WTC11 (cell line): Measurements from ENCODE around the gene NEDD4L. TPM values are rescaled to one million over a fixed set of nuclear protein-coding genes. Genes with fewer than 3 reads are reported as not detected.

Experiments used
- ATAC-seq: fragments of 200-7000 bp; cut with Tn5 transposase; 2 replicates; pipeline ENCODE4 v1.10.0; 2021; ENCODE audit warnings: mild to moderate bottlenecking, moderate library complexity
- CTCF ChIA-PET: fragments of 300-600 bp; sonication (Branson Sonifier 250); formaldehyde crosslinking; loops from one replicate; lab custom pipeline; 2021; ENCODE audit warnings: antibody characterized with exemption; lab: Charles Lee
- POLR2A ChIA-PET: fragments of 350-600 bp; sonication (Branson Sonifier 250); formaldehyde crosslinking; loops from one replicate; lab custom pipeline; 2021; ENCODE audit warnings: antibody characterized with exemption; lab: Charles Lee
- DNase-seq: peaks from one replicate; pipeline ENCODE4 v3.0.0; 2021; ENCODE audit warnings: low spot score
- H3K27ac Mint-ChIP-seq: 2 replicates; pipeline ENCODE4 v1.8.0; 2021; ENCODE audit warnings: mixed read lengths
- H3K27me3 Mint-ChIP-seq: 2 replicates; pipeline ENCODE4 v1.8.0; 2021; ENCODE audit warnings: low read depth, mild to moderate bottlenecking, moderate library complexity, mixed read lengths
- H3K36me3 Mint-ChIP-seq: 2 replicates; pipeline ENCODE4 v1.8.0; 2021; ENCODE audit warnings: mixed read lengths
- H3K4me1 Mint-ChIP-seq: 2 replicates; pipeline ENCODE4 v1.8.0; 2022; ENCODE audit warnings: mixed read lengths
- H3K4me3 Mint-ChIP-seq: 2 replicates; pipeline ENCODE4 v1.8.0; 2021; ENCODE audit warnings: mild to moderate bottlenecking, moderate library complexity, mixed read lengths
- H3K9me3 Mint-ChIP-seq: 2 replicates; pipeline ENCODE4 v1.8.0; 2021; ENCODE audit warnings: mixed read lengths
- ATF1 ChIP-seq: sonication (generic); formaldehyde crosslinking; IDR thresholded peaks from 2 replicates; pipeline ENCODE4 v1.8.1; 2023; ENCODE audit warnings: mild to moderate bottlenecking, moderate library complexity, missing genetic modification reagents
- CREB1 ChIP-seq: sonication (generic); formaldehyde crosslinking; IDR thresholded peaks from 2 replicates; pipeline ENCODE4 v1.8.0; 2023; ENCODE audit warnings: mild to moderate bottlenecking, missing genetic modification reagents
- ELF4 ChIP-seq: sonication (generic); formaldehyde crosslinking; IDR thresholded peaks from 2 replicates; pipeline ENCODE4 v1.8.1; 2022; ENCODE audit warnings: low read depth, mild to moderate bottlenecking, moderate library complexity, missing genetic modification reagents
- GTF2I ChIP-seq: fragments of 250-450 bp; sonication (Bioruptor Pico); conservative IDR thresholded peaks from 2 replicates; pipeline ENCODE4 v1.4.0; 2021; ENCODE audit warnings: mild to moderate bottlenecking
- JUN ChIP-seq: sonication (generic); formaldehyde crosslinking; IDR thresholded peaks from 2 replicates; pipeline ENCODE4 v1.8.0; 2023; ENCODE audit warnings: mild to moderate bottlenecking, missing genetic modification reagents
- NR3C1 ChIP-seq: sonication (generic); formaldehyde crosslinking; conservative IDR thresholded peaks from 2 replicates; pipeline ENCODE4 v1.8.1; 2023; ENCODE audit warnings: low read depth, mild to moderate bottlenecking, missing genetic modification reagents
- OVOL2 ChIP-seq: fragments of 250-450 bp; sonication (Bioruptor Pico); IDR thresholded peaks from 2 replicates; pipeline ENCODE4 v1.9.0; 2021; ENCODE audit warnings: mild to moderate bottlenecking, borderline replicate concordance
- PRRX2 ChIP-seq: fragments of 250-450 bp; sonication (Bioruptor Pico); IDR thresholded peaks from 2 replicates; pipeline ENCODE4 v1.8.0; 2021; ENCODE audit warnings: mild to moderate bottlenecking
- RELA ChIP-seq: sonication (generic); formaldehyde crosslinking; IDR thresholded peaks from 2 replicates; pipeline ENCODE4 v1.8.1; 2022; ENCODE audit warnings: missing genetic modification reagents, mild to moderate bottlenecking, borderline replicate concordance
- SMAD4 ChIP-seq: sonication (generic); formaldehyde crosslinking; IDR thresholded peaks from 2 replicates; pipeline ENCODE4 v1.8.0; 2022; ENCODE audit warnings: mild to moderate bottlenecking, missing genetic modification reagents
- TEAD4 ChIP-seq: sonication (generic); formaldehyde crosslinking; IDR thresholded peaks from 2 replicates; pipeline ENCODE4 v1.8.0; 2022; ENCODE audit warnings: mild to moderate bottlenecking, missing genetic modification reagents
- ZNF121 ChIP-seq: sonication (generic); formaldehyde crosslinking; IDR thresholded peaks from 2 replicates; pipeline ENCODE4 v1.8.0; 2023; ENCODE audit warnings: missing genetic modification reagents
- ZNF219 ChIP-seq: sonication (generic); formaldehyde crosslinking; IDR thresholded peaks from 2 replicates; pipeline ENCODE4 v1.8.0; 2023; ENCODE audit warnings: missing genetic modification reagents, mild to moderate bottlenecking, borderline replicate concordance
- ZNF317 ChIP-seq: sonication (generic); formaldehyde crosslinking; IDR thresholded peaks from 2 replicates; pipeline ENCODE4 v1.8.1; 2023; ENCODE audit warnings: low read depth, mild to moderate bottlenecking, moderate library complexity, missing genetic modification reagents, borderline replicate concordance
- ZNF396 ChIP-seq: fragments of 250-450 bp; sonication (Bioruptor Pico); IDR thresholded peaks from 2 replicates; pipeline ENCODE4 v1.8.0; 2021; ENCODE audit warnings: mild to moderate bottlenecking, moderate library complexity, borderline replicate concordance
- ZNF423 ChIP-seq: fragments of 250-450 bp; sonication (Bioruptor Pico); IDR thresholded peaks from 2 replicates; pipeline ENCODE4 v2.1.2; 2022; ENCODE audit warnings: mild to moderate bottlenecking, moderate library complexity
- ZNF671 ChIP-seq: fragments of 250-450 bp; sonication (Bioruptor Pico); IDR thresholded peaks from 2 replicates; pipeline ENCODE4 v1.8.0; 2021; ENCODE audit warnings: mild to moderate bottlenecking
- total RNA-seq: library from RNA; stranded (reverse); gene quantifications from 3 replicates; pipeline ENCODE4 v1.2.3, GENCODE V29; 2021
- TF ChIP-seq, protein P1 (sequence below): fragments of 250-450 bp; sonication (Bioruptor Pico); IDR thresholded peaks from 2 replicates; pipeline ENCODE4 v1.9.0; 2021; ENCODE audit warnings: mild to moderate bottlenecking
- TF ChIP-seq, protein P2 (sequence below): fragments of 250-450 bp; sonication (Bioruptor Pico); IDR thresholded peaks from 2 replicates; pipeline ENCODE4 v1.9.0; 2021; ENCODE audit warnings: mild to moderate bottlenecking, borderline replicate concordance
- TF ChIP-seq, protein P3 (sequence below): sonication (generic); formaldehyde crosslinking; IDR thresholded peaks from 2 replicates; pipeline ENCODE4 v1.8.1; 2022; ENCODE audit warnings: low read depth, mild to moderate bottlenecking, moderate library complexity, missing genetic modification reagents, borderline replicate concordance
- TF ChIP-seq, protein P4 (sequence below): sonication (generic); formaldehyde crosslinking; IDR thresholded peaks from 2 replicates; pipeline ENCODE4 v1.8.0; 2022; ENCODE audit warnings: mild to moderate bottlenecking, missing genetic modification reagents
- TF ChIP-seq, protein P5 (sequence below): sonication (generic); formaldehyde crosslinking; conservative IDR thresholded peaks from 2 replicates; pipeline ENCODE4 v1.8.1; 2022; ENCODE audit warnings: mild to moderate bottlenecking, missing genetic modification reagents
- TF ChIP-seq, protein P6 (sequence below): sonication (generic); formaldehyde crosslinking; IDR thresholded peaks from 2 replicates; pipeline ENCODE4 v1.8.0; 2022; ENCODE audit warnings: mild to moderate bottlenecking, missing genetic modification reagents

NEDD4L gene
- total RNA-seq, 1 experiment from 2014 or later: 88.0 TPM

DNA sequence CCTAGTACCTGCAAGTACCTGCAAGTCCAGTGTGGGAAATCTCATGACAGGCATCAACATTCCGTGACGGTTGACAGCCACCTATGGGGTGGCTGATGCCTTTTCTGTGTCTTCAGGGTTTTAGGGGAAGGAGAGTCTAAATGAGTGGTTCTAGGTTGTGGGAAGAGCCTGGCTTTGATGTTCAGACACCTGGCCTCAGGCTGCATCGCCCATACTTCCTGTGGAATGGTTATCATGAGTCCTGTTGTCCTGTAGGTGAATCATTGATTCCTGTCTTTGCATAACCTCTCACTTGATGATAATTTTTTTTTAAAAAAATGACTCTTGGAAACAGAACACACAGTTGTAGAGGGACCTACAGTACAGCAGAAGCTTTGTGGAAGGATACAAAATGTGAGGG, 108.9 kb downstream of the NEDD4L start:
- TF ChIP-seq ZNF671 (CRISPR knock-in tag) (no peak), CREB1 (CRISPR knock-in tag) (no peak)
- TF ChIP-seq, protein P1, sequence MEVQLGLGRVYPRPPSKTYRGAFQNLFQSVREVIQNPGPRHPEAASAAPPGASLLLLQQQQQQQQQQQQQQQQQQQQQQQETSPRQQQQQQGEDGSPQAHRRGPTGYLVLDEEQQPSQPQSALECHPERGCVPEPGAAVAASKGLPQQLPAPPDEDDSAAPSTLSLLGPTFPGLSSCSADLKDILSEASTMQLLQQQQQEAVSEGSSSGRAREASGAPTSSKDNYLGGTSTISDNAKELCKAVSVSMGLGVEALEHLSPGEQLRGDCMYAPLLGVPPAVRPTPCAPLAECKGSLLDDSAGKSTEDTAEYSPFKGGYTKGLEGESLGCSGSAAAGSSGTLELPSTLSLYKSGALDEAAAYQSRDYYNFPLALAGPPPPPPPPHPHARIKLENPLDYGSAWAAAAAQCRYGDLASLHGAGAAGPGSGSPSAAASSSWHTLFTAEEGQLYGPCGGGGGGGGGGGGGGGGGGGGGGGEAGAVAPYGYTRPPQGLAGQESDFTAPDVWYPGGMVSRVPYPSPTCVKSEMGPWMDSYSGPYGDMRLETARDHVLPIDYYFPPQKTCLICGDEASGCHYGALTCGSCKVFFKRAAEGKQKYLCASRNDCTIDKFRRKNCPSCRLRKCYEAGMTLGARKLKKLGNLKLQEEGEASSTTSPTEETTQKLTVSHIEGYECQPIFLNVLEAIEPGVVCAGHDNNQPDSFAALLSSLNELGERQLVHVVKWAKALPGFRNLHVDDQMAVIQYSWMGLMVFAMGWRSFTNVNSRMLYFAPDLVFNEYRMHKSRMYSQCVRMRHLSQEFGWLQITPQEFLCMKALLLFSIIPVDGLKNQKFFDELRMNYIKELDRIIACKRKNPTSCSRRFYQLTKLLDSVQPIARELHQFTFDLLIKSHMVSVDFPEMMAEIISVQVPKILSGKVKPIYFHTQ (CRISPR knock-in tag): no peak
- no peak for DNase-seq
- no peak for ATAC-seq

DNA sequence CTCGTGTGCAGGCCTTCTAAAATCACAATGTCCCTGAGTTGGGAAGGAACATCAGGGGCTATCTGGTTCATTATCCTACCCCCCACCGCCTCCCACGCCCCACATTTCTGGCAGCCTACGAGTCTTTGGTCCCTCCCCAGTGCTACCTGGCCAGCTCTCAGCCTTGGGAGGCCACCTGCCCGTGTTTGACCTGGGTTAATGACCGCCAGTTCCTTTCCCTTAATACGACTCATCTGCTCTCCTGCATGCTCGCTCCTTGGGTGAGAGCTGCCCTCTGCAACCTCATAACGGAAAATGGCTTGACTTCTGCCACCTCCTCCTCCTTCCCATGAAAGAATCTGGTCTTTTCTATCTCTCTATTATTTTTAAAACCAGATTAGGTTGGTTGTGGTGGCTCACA, 112.5 kb downstream of the NEDD4L start:
- Mint-ChIP-seq H3K36me3 (no peaks in the 10 kb centered on the region), H3K27me3 (no peaks in the 10 kb centered on the region), H3K9me3 (no peaks in the 10 kb centered on the region), H3K4me3 (no peak overlapping the region), H3K4me1 (peaks cover 21% of the 10 kb centered on the region), H3K27ac (no peak overlapping the region)
- POLR2A ChIA-PET: no interaction called here
- TF ChIP-seq GTF2I (CRISPR knock-in tag) (no peak), OVOL2 (CRISPR knock-in tag) (no peak), ZNF121 (CRISPR knock-in tag) (no peak), PRRX2 (CRISPR knock-in tag) (no peak), ATF1 (CRISPR knock-in tag) (no peak), JUN (CRISPR knock-in tag) (no peak), ZNF219 (CRISPR knock-in tag) (no peak), ZNF423 (CRISPR knock-in tag) (no peak), ELF4 (no peak), NR3C1 (no peak), SMAD4 (no peak), RELA (CRISPR knock-in tag) (no peak), TEAD4 (CRISPR knock-in tag) (no peak), ZNF317 (CRISPR knock-in tag) (no peak), ZNF396 (CRISPR knock-in tag) (no peak)
- TF ChIP-seq, protein P2, sequence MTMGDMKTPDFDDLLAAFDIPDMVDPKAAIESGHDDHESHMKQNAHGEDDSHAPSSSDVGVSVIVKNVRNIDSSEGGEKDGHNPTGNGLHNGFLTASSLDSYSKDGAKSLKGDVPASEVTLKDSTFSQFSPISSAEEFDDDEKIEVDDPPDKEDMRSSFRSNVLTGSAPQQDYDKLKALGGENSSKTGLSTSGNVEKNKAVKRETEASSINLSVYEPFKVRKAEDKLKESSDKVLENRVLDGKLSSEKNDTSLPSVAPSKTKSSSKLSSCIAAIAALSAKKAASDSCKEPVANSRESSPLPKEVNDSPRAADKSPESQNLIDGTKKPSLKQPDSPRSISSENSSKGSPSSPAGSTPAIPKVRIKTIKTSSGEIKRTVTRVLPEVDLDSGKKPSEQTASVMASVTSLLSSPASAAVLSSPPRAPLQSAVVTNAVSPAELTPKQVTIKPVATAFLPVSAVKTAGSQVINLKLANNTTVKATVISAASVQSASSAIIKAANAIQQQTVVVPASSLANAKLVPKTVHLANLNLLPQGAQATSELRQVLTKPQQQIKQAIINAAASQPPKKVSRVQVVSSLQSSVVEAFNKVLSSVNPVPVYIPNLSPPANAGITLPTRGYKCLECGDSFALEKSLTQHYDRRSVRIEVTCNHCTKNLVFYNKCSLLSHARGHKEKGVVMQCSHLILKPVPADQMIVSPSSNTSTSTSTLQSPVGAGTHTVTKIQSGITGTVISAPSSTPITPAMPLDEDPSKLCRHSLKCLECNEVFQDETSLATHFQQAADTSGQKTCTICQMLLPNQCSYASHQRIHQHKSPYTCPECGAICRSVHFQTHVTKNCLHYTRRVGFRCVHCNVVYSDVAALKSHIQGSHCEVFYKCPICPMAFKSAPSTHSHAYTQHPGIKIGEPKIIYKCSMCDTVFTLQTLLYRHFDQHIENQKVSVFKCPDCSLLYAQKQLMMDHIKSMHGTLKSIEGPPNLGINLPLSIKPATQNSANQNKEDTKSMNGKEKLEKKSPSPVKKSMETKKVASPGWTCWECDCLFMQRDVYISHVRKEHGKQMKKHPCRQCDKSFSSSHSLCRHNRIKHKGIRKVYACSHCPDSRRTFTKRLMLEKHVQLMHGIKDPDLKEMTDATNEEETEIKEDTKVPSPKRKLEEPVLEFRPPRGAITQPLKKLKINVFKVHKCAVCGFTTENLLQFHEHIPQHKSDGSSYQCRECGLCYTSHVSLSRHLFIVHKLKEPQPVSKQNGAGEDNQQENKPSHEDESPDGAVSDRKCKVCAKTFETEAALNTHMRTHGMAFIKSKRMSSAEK (CRISPR knock-in tag): no peak
- TF ChIP-seq, protein P3, sequence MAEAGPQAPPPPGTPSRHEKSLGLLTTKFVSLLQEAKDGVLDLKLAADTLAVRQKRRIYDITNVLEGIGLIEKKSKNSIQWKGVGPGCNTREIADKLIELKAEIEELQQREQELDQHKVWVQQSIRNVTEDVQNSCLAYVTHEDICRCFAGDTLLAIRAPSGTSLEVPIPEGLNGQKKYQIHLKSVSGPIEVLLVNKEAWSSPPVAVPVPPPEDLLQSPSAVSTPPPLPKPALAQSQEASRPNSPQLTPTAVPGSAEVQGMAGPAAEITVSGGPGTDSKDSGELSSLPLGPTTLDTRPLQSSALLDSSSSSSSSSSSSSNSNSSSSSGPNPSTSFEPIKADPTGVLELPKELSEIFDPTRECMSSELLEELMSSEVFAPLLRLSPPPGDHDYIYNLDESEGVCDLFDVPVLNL (CRISPR knock-in tag): no peak
- TF ChIP-seq, protein P4, sequence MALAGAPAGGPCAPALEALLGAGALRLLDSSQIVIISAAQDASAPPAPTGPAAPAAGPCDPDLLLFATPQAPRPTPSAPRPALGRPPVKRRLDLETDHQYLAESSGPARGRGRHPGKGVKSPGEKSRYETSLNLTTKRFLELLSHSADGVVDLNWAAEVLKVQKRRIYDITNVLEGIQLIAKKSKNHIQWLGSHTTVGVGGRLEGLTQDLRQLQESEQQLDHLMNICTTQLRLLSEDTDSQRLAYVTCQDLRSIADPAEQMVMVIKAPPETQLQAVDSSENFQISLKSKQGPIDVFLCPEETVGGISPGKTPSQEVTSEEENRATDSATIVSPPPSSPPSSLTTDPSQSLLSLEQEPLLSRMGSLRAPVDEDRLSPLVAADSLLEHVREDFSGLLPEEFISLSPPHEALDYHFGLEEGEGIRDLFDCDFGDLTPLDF: no peak
- TF ChIP-seq, protein P5, sequence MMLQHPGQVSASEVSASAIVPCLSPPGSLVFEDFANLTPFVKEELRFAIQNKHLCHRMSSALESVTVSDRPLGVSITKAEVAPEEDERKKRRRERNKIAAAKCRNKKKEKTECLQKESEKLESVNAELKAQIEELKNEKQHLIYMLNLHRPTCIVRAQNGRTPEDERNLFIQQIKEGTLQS (CRISPR knock-in tag): no peak
- TF ChIP-seq, protein P6, sequence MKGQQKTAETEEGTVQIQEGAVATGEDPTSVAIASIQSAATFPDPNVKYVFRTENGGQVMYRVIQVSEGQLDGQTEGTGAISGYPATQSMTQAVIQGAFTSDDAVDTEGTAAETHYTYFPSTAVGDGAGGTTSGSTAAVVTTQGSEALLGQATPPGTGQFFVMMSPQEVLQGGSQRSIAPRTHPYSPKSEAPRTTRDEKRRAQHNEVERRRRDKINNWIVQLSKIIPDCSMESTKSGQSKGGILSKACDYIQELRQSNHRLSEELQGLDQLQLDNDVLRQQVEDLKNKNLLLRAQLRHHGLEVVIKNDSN: no peak
- no peak for ATAC-seq
- CTCF ChIA-PET: no interaction called here
- DNase-seq: no peak

More for the DNA sequence above, 108.9 kb downstream of the NEDD4L start:
- Mint-ChIP-seq H3K4me3 (no peak overlapping the region), H3K4me1 (peaks cover 14% of the 10 kb centered on the region), H3K9me3 (no peaks in the 10 kb centered on the region), H3K36me3 (no peaks in the 10 kb centered on the region), H3K27ac (no peak overlapping the region), H3K27me3 (no peaks in the 10 kb centered on the region)
- ChIA-PET CTCF (interaction anchor here (0.7 to 1.7 kb wide), 2 partner anchors 13 to 31 kb away, joined by 3 to 7 read pairs; no protein-coding TSS in a partner anchor), POLR2A (interaction anchor here (0.6 kb wide), 1 partner anchor 657 kb away, joined by 4 read pairs; no protein-coding TSS in a partner anchor)
